GM13976 (cell line): ENCODE measurements around the gene DYNC2H1.

Experiments
- DNase-seq: peaks from one replicate; pipeline ENCODE4 v3.0.0; 2012; ENCODE audit warnings: low spot score
- in situ Hi-C: fragments of 300-500 bp; cut with MboI; formaldehyde crosslinking; loops from one replicate; pipeline ENCODE4 v1.12.0; 2022; ENCODE audit warnings: low sequenced_read_pairs, mixed read lengths, inconsistent platforms; ENCODE audit not compliant: unreplicated experiment
- TF ChIP-seq, protein P1 (sequence below): IDR thresholded peaks from 2 replicates; pipeline ENCODE4 v1.5.1; 2012; ENCODE audit warnings: borderline replicate concordance, mild to moderate bottlenecking; ENCODE audit not compliant: insufficient read depth; ENCODE audit errors: extremely low read depth, missing control alignments, control extremely low read depth

DYNC2H1 gene

DNA sequence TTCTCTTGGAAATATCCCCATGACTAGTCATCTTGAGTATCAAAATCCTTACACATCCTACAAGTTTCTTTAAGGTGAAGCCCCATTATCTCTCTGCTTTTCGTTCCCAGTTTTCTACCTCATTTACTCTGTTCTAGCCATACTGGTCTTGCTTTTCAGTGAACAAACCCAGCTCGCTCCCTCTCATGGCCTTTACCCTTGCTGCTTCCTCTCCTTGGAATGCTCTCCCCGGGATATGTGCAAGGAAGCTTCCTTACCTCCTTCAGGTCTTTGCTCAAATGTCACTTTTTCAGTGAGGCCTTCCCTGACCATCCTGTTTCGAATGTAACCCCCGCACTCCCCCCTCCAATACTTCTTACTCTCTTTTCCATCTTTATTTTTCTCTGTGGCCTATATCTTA, 331.8 kb downstream of the DYNC2H1 start:
- DNase-seq, result no peak
- in situ Hi-C loops, result no loop called here
- TF ChIP-seq, protein P1, sequence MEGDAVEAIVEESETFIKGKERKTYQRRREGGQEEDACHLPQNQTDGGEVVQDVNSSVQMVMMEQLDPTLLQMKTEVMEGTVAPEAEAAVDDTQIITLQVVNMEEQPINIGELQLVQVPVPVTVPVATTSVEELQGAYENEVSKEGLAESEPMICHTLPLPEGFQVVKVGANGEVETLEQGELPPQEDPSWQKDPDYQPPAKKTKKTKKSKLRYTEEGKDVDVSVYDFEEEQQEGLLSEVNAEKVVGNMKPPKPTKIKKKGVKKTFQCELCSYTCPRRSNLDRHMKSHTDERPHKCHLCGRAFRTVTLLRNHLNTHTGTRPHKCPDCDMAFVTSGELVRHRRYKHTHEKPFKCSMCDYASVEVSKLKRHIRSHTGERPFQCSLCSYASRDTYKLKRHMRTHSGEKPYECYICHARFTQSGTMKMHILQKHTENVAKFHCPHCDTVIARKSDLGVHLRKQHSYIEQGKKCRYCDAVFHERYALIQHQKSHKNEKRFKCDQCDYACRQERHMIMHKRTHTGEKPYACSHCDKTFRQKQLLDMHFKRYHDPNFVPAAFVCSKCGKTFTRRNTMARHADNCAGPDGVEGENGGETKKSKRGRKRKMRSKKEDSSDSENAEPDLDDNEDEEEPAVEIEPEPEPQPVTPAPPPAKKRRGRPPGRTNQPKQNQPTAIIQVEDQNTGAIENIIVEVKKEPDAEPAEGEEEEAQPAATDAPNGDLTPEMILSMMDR, result no peak

DNA sequence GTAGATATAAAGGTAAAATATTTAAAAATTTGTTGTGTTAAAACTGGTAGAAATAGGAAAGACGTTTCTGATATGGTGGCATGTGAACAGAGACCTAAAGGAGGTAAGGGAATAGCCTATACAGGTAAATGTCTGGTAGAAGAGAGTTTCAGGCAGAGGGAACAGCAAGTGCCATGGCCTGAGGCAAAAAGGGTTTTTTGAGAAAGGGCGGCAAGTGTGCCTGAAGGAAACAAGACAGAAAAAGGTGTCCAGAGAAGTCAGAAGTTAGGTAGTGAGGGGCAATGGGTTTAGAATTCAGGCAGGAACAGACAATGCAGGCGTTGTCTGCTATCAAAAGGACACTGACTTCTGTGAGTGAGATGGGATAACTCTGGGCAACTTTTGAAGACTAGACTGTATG, 339.7 kb downstream of the DYNC2H1 start:
- in situ Hi-C loops, result no loop called here
- TF ChIP-seq, protein P1, result no peak
- no peak for DNase-seq

DNA sequence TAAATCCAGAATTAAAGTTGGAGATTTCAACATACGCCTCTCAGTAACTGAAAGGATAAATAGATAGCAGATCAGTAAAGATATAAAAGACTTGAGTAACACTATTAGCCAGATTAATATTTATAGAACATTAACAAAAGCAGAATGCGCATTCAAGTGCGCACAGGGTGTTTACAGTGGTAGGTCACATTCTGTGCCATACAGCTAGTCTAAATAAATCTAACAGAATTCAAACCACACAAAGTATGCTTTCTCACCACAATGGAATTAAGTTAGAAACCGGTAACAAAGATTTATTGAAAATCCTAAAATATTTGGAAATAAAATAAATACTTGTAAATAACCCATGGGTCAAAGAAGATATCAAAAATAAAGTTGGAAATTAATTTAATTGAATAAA, 341.0 kb downstream of the DYNC2H1 start:
- no peak for DNase-seq
- in situ Hi-C loops, result no loop called here
- TF ChIP-seq, protein P1, result no peak

DNA sequence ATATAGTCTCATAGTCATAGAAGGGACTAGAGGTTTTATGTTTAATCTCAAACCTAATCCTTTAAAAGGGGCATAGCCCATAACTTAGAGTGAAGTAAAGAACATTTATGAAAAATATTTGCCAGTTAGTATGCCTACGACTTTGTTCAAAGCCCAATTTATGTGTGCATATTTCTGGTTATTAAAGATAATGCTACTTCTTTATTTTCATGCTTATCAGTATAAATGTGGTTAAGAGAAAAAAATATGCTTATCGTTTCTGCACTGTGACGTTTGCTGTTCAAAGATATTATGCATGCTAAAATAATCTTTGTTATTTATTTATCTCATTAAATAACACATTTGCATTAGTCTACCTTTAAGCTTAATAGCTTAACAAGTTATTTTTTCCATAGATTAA, 343.9 kb downstream of the DYNC2H1 start:
- no peak for DNase-seq
- TF ChIP-seq, protein P1, result no peak
- in situ Hi-C loops, result no loop called here

DNA sequence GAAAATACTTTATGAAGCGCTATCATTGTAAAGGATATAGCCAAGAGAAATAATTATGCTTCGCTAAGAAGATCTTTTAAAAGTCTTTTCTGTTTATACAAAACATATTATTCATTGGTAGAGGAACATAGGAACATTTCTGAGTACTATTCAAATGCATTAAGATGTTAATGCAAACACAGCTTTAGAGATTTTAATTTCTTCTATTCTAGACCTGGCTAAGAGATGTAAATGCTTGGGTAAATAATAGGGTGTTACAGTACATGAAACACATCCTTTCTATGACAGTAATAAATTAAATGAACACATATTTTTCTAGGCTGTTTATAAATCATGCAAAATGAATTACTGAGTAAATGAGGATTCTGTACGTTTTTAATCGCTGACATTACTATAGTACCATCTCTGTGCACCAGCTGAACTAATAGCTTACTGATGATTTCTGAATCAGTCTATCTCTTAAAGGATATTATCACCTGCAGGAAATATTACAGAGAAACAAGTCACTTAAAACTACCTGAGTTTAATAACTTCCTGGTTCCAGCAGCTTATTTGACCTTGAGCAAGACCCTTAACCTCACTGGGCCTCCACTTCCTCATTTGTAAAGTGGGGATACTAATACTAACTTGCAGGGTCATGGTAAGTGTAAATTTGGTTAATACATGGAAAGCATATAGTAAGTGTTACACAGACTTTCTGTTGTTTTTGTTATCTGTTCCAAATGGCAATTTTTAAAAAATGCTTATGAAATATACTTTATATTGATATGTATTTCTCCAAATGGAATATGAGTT, 344.9 kb downstream of the DYNC2H1 start:
- TF ChIP-seq, protein P1, result no peak
- no peak for DNase-seq
- in situ Hi-C loops, result no loop called here

DNA sequence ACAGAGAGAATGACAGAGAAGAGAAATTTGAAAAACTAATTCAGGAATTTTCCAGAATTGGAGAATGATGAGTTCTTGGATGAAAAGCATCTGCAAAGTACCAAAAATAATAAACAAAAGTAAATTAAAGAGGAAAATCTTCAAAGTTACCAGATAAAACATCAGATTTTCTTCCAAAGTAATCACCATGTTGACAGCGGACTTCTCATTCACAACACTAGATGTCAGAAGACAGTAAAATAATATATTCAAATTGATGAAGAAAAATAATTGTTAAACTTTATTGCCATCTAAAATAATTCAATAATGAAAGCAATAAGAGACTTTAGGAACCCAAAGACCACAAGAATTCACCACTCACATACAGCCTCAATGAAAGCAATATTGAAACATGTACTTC, 355.2 kb downstream of the DYNC2H1 start:
- in situ Hi-C loops, result no loop called here
- no peak for DNase-seq
- TF ChIP-seq, protein P1, result no peak
